SK-N-SH treated with all-trans-retinoic acid at 6 μM for 48 hours (cell line): ENCODE measurements around the gene NSUN7.

Experiments used
- ATAC-seq: fragments of 200-7000 bp; cut with Tn5 transposase; 3 replicates; pipeline ENCODE4 v1.9.1; 2020; ENCODE audit warnings: mild to moderate bottlenecking, moderate library complexity
- ARNTL ChIP-seq: fragments of 450-650 bp; formaldehyde crosslinking; IDR thresholded peaks from 2 replicates; pipeline ENCODE4 v1.5.0; 2020; ENCODE audit warnings: low read depth, mild to moderate bottlenecking, moderate library complexity, borderline replicate concordance
- BACH2 ChIP-seq: fragments of 250-450 bp; sonication (Bioruptor Pico); IDR thresholded peaks from 2 replicates; pipeline ENCODE4 v1.9.0; 2021; ENCODE audit warnings: mild to moderate bottlenecking, borderline replicate concordance
- CSDC2 ChIP-seq: fragments of 250-450 bp; sonication (Bioruptor Pico); IDR thresholded peaks from 2 replicates; pipeline ENCODE4 v1.5.0; 2020; ENCODE audit warnings: mild to moderate bottlenecking, moderate library complexity
- ESRRG ChIP-seq: fragments of 250-450 bp; sonication (Bioruptor Pico); IDR thresholded peaks from 2 replicates; pipeline ENCODE4 v1.6.1; 2021; ENCODE audit warnings: mild to moderate bottlenecking
- GLIS3 ChIP-seq: fragments of 250-450 bp; sonication (Bioruptor Pico); IDR thresholded peaks from 2 replicates; pipeline ENCODE4 v1.5.0; 2020; ENCODE audit warnings: mild to moderate bottlenecking, moderate library complexity
- ISL1 ChIP-seq: fragments of 250-450 bp; sonication (Bioruptor Pico); IDR thresholded peaks from 2 replicates; pipeline ENCODE4 v2.1.2; 2022; ENCODE audit warnings: mild to moderate bottlenecking, moderate library complexity
- OSR1 ChIP-seq: fragments of 250-450 bp; sonication (Bioruptor Pico); IDR thresholded peaks from 2 replicates; pipeline ENCODE4 v1.8.0; 2022; ENCODE audit warnings: moderate library complexity, mild to moderate bottlenecking, inconsistent platforms
- PPARA ChIP-seq: fragments of 250-450 bp; sonication (Bioruptor Pico); IDR thresholded peaks from 2 replicates; pipeline ENCODE4 v1.5.0; 2020; ENCODE audit warnings: mild to moderate bottlenecking, borderline replicate concordance
- RARB ChIP-seq: fragments of 250-450 bp; sonication (Bioruptor Pico); IDR thresholded peaks from 2 replicates; pipeline ENCODE4 v1.8.0; 2021; ENCODE audit warnings: mild to moderate bottlenecking, moderate library complexity
- SNAI2 ChIP-seq: fragments of 250-450 bp; sonication (Bioruptor Pico); IDR thresholded peaks from 2 replicates; pipeline ENCODE4 v1.5.0; 2020; ENCODE audit warnings: mild to moderate bottlenecking, moderate library complexity
- TCF4 ChIP-seq: fragments of 250-450 bp; sonication (Bioruptor Pico); IDR thresholded peaks from 2 replicates; pipeline ENCODE4 v1.8.0; 2021; ENCODE audit warnings: mild to moderate bottlenecking, moderate library complexity, borderline replicate concordance
- TOX ChIP-seq: fragments of 250-450 bp; sonication (Bioruptor Pico); IDR thresholded peaks from 2 replicates; pipeline ENCODE4 v1.8.0; 2021; ENCODE audit warnings: mild to moderate bottlenecking, moderate library complexity, borderline replicate concordance
- TSHZ2 ChIP-seq: fragments of 250-450 bp; sonication (Bioruptor Pico); IDR thresholded peaks from 2 replicates; pipeline ENCODE4 v1.5.0; 2020; ENCODE audit warnings: mild to moderate bottlenecking, moderate library complexity
- ZC3H10 ChIP-seq: fragments of 250-450 bp; sonication (Bioruptor Pico); IDR thresholded peaks from 2 replicates; pipeline ENCODE4 v1.5.1; 2021; ENCODE audit warnings: mild to moderate bottlenecking, moderate library complexity
- ZFP3 ChIP-seq: fragments of 250-450 bp; sonication (Bioruptor Pico); IDR thresholded peaks from 2 replicates; pipeline ENCODE4 v1.5.0; 2020; ENCODE audit warnings: mild to moderate bottlenecking, moderate library complexity
- ZNF565 ChIP-seq: fragments of 450-650 bp; formaldehyde crosslinking; conservative IDR thresholded peaks from 2 replicates; pipeline ENCODE4 v1.5.0; 2020; ENCODE audit warnings: low read depth, mild to moderate bottlenecking, moderate library complexity
- ZNF70 ChIP-seq: fragments of 450-650 bp; formaldehyde crosslinking; IDR thresholded peaks from 2 replicates; pipeline ENCODE4 v1.5.0; 2020; ENCODE audit warnings: mild to moderate bottlenecking, moderate library complexity
- ZNF8 ChIP-seq: fragments of 450-650 bp; formaldehyde crosslinking; IDR thresholded peaks from 2 replicates; pipeline ENCODE4 v1.5.0; 2020; ENCODE audit warnings: mild to moderate bottlenecking, moderate library complexity
- TF ChIP-seq, protein P1 (sequence below): fragments of 250-450 bp; sonication (Bioruptor Pico); IDR thresholded peaks from 2 replicates; pipeline ENCODE4 v1.8.0; 2021; ENCODE audit warnings: low read depth, mild to moderate bottlenecking, moderate library complexity, borderline replicate concordance
- TF ChIP-seq, protein P2 (sequence below): fragments of 250-450 bp; sonication (Bioruptor Pico); IDR thresholded peaks from 2 replicates; pipeline ENCODE4 v1.8.0; 2020; ENCODE audit warnings: mild to moderate bottlenecking, moderate library complexity, borderline replicate concordance
- TF ChIP-seq, protein P3 (sequence below): fragments of 250-450 bp; sonication (Bioruptor Pico); IDR thresholded peaks from 2 replicates; pipeline ENCODE4 v1.5.1; 2021; ENCODE audit warnings: mild to moderate bottlenecking, moderate library complexity

The NSUN7 gene

DNA sequence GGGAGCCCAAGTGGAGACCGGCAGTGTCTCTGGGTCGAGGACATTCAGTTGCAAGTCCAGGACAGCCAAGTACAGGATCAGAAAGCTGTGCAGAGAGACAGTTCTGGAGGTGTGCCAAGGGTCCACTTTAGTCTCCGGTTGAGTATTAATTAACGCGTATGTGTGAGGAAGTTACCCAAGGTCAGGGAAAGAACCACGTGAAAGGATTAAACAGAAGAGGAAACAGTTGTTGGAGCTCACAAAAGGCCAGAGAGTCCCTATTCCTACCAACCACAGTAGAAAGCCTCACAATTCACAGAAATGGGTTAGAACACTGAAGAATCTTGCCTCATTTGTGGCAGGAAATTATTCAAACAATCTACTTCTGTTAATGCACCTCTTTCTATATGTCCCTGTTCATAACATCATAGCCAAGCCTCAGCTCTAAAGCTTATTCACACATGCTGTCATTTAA, 17.9 kb upstream of the NSUN7 start:
- TF ChIP-seq GLIS3 (CRISPR knock-in tag) (no peak), OSR1 (CRISPR knock-in tag) (no peak), PPARA (no peak), BACH2 (no peak), ZNF8 (CRISPR knock-in tag) (no peak), ZNF70 (CRISPR knock-in tag) (no peak), TCF4 (CRISPR knock-in tag) (no peak), RARB (no peak), TSHZ2 (CRISPR knock-in tag) (no peak), ARNTL (CRISPR knock-in tag) (no peak)
- TF ChIP-seq, protein P1, sequence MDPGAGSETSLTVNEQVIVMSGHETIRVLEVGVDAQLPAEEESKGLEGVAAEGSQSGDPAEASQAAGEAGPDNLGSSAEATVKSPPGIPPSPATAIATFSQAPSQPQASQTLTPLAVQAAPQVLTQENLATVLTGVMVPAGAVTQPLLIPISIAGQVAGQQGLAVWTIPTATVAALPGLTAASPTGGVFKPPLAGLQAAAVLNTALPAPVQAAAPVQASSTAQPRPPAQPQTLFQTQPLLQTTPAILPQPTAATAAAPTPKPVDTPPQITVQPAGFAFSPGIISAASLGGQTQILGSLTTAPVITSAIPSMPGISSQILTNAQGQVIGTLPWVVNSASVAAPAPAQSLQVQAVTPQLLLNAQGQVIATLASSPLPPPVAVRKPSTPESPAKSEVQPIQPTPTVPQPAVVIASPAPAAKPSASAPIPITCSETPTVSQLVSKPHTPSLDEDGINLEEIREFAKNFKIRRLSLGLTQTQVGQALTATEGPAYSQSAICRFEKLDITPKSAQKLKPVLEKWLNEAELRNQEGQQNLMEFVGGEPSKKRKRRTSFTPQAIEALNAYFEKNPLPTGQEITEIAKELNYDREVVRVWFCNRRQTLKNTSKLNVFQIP = no peak
- no peak; the same call in 2 of the 3 replicates for ATAC-seq

DNA sequence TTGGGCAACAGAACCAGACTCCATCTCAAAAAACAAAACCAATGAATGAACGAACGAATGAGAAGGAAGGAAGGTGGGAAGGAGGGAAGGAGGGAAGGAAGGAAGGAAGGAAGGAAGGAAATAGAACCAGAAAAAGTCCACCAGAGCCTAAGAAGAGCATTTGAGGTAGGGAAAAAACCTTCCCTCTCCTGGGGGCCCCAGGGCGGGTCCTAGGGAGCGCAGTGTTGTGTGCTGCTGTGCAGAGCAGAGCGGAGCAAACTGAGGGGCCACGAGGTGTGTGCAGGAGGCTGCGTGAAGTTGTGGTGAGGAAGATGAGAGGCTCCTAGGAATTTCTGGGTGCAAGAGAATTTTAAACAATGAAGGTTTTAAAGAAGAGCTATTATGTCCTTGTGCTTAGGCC, 16.0 kb upstream of the NSUN7 start:
- no peak for TF ChIP-seq TOX (CRISPR knock-in tag)
- no peak for TF ChIP-seq ZNF8 (CRISPR knock-in tag)
- no peak for TF ChIP-seq ISL1
- TF ChIP-seq ZFP3 = no peak
- TF ChIP-seq OSR1 (CRISPR knock-in tag) = no peak
- TF ChIP-seq TSHZ2 (CRISPR knock-in tag) = no peak
- TF ChIP-seq SNAI2 = no peak
- ATAC-seq = no peak

GRCh38 chr4:40734497-40734896, 15.3 kb upstream of the NSUN7 start:
- TF ChIP-seq CSDC2 (CRISPR knock-in tag) (no peak), ZNF70 (CRISPR knock-in tag) (no peak), BACH2 (no peak), TCF4 (CRISPR knock-in tag) (no peak), ISL1 (no peak), SNAI2 (no peak), TOX (CRISPR knock-in tag) (no peak), ESRRG (CRISPR knock-in tag) (no peak), ZFP3 (no peak), ZNF8 (CRISPR knock-in tag) (no peak), RARB (no peak), ARNTL (CRISPR knock-in tag) (no peak), GLIS3 (CRISPR knock-in tag) (no peak), TSHZ2 (CRISPR knock-in tag) (no peak), ZNF565 (CRISPR knock-in tag) (no peak), ZC3H10 (CRISPR knock-in tag) (no peak), OSR1 (CRISPR knock-in tag) (no peak)
- TF ChIP-seq, protein P1 = no peak
- TF ChIP-seq, protein P2, sequence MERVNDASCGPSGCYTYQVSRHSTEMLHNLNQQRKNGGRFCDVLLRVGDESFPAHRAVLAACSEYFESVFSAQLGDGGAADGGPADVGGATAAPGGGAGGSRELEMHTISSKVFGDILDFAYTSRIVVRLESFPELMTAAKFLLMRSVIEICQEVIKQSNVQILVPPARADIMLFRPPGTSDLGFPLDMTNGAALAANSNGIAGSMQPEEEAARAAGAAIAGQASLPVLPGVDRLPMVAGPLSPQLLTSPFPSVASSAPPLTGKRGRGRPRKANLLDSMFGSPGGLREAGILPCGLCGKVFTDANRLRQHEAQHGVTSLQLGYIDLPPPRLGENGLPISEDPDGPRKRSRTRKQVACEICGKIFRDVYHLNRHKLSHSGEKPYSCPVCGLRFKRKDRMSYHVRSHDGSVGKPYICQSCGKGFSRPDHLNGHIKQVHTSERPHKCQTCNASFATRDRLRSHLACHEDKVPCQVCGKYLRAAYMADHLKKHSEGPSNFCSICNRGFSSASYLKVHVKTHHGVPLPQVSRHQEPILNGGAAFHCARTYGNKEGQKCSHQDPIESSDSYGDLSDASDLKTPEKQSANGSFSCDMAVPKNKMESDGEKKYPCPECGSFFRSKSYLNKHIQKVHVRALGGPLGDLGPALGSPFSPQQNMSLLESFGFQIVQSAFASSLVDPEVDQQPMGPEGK (CRISPR knock-in tag) = no peak
- TF ChIP-seq, protein P3, sequence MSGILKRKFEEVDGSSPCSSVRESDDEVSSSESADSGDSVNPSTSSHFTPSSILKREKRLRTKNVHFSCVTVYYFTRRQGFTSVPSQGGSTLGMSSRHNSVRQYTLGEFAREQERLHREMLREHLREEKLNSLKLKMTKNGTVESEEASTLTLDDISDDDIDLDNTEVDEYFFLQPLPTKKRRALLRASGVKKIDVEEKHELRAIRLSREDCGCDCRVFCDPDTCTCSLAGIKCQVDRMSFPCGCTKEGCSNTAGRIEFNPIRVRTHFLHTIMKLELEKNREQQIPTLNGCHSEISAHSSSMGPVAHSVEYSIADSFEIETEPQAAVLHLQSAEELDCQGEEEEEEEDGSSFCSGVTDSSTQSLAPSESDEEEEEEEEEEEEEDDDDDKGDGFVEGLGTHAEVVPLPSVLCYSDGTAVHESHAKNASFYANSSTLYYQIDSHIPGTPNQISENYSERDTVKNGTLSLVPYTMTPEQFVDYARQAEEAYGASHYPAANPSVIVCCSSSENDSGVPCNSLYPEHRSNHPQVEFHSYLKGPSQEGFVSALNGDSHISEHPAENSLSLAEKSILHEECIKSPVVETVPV (CRISPR knock-in tag) = no peak
- no peak for ATAC-seq
